ENCODE results near the gene FHAD1. TPM values are rescaled to one million over a fixed set of nuclear protein-coding genes. Genes with fewer than 3 reads are reported as not detected.
A peak's percentile ranks its signal among the peaks of the same experiment; 100 is the strongest.

FHAD1 gene
- total RNA-seq, 1 experiment from 2014 or later: 0.06 TPM

DNA sequence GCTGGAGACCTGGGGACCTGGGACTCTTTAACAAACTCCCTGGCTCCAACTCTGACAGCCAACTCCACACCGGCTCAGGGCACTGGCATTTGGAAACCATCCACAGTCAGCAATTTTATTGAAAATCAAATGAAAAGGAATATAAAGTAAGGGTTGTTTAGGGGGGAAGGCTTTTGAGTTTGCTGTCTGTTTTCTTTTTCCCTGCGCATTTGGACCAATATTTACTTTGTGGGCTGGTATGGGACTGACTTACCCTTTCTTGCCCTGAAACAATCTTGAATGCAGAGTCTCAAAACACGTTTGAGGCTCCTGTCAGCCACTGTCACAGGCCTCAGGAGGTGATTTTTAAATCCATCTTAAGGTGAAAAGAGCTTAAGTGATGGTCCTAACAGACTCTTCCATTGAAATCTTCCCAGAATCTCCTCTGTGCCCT lies 147.3 kb downstream of the FHAD1 start:
- DNase-seq (ENCODE audit: low read depth): no peak

DNA sequence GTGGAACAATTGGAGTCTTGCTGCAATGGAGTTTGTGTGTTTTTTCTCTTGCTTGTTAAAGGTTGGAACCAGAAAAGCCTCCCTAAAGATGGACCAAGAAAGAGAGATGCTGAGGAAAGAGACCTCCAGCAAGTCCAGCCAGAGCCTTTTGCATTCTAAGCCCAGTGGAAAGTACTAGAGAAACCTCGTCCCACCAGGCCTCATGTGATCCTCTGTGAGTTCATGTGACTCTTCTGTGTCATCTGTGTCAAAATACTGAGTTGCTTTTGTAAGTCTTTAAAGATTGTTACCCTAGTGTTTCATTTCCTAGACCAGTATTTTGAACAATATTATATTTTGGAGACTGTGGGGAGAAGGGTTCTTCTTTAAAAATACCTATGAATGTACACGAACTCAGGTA lies 150.2 kb downstream of the FHAD1 start:
- DNase-seq (ENCODE audit: low read depth): no peak

DNA sequence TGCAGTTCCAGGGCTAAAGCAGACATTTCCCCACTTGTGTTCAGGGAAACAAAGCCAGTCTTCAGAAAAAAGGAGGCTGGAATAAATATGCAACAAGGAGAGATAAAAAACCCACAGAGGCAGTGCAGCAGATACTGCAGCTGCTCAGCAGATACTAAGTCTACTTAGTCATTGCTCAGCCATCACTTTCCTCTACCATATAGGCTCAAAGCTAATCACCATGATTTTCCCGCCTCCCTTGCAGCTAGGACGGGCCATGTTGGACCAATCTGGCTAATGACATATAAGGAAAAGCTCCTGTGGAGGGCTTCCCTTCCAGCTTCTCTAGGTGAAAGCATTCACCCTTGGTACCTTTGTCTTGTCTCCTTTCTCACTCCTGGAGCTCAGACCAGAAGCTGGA lies 152.7 kb downstream of the FHAD1 start:
- DNase-seq (ENCODE audit: low read depth): no peak

DNA sequence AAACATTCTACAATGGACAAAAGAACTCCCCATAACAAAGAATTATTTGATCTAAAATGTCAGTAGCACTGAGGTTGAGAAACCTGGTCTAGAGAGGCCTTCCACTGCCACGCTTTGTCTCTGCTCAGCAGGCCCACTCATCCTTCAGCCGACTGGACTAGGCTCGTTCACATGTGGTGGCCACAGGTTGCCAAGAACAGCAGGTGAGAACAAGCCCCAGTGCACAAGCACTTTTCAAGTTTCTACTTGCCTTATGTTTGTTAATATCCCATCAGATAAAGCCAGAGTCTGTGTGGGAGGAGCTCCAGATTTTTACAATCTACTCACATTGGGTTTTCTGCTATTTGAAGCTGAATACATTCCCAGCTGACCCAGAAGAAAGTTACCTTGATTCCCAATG lies 153.6 kb downstream of the FHAD1 start:
- DNase-seq (ENCODE audit: low read depth): no peak

DNA sequence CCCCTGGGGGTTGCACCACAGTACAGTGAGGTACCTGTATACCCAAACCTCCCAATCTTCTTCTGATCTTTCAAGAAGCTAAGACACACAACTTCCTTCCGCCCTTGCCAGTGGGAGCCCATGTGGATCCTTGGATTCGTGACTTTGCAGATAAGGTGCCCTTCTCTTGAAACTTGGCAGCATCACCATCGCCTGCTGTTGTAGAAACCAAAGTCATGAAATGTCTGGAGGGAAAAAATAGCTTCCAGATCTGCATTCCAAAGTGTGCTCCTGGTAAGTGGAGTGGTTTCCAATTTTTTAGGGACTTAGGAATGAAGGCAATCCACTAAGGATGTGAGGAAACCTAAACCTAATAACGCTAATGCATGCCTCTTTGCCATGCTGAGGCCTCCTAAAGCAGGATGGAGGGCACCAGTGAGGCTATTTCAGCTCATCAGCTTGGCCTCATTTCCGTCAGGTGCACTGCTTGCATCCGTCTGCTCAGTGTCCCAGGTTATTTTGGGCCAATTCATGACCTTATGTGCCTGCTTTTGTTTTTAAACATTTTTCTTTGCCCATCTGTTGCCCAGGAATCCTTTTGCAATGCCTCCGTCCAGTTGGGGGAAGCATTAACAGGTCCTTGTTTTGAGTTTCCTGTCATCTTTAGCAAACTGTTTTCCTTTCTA lies 154.5 kb downstream of the FHAD1 start:
- no peak for DNase-seq (ENCODE audit: low read depth)

DNA sequence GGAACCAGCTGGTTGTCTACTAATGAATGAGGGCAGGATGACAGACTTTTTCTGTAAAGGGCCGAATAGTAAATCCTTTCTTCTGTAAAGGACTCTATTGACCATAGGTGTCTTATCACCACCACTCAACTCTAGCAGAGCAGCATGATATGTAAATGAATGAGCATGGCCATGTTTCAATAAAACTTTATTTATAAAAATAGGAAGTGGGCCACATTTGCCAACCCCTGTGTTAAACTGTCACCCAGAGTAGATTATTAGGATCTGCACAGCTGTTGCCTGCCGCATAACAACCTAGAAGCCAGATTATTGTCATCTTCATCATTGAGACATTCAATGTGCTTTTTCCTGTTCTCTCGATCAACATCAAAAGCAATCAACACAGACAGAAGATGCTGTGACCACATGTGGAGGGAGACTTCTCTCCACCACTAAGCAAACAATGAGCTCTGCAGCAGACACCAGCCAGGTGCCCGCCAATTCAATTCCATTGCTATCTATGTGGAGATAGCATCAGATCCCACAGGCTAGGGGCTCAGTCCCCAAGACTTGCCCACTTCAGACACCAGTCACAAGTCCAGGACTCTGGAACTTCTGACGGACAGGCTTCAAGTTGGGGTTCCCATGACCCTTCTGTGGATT lies 155.9 kb downstream of the FHAD1 start:
- no peak for DNase-seq (ENCODE audit: low read depth)

DNA sequence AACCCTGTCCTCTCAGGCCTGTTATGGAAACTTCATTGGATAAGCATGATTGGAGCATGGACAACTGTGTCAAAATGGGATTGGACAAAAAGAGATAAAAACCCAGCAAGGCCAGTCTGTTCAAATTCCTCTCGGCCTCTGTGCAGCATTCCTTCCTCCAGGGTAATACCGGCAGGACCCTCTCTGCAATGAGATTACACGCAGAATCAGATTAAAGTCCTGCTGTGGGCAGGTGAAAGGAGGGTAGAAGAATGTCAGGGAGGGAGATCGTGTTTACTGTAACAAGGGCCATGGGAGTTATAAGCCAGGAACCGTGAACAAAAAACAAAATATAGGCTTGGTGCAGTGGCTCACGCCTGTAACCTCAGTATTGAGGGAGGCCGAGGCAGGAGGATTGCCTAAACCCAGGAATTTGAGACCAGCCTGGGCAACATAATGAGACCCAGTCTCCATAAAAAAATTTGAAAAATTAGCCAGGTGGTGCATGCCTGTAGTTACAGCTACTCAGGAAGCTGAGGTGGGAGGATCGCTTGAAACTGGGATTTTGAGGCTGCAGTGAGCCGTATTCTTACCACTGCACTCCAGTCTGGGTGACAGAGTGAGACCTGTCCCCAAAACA lies 157.0 kb downstream of the FHAD1 start:
- no peak for DNase-seq (ENCODE audit: low read depth)

DNA sequence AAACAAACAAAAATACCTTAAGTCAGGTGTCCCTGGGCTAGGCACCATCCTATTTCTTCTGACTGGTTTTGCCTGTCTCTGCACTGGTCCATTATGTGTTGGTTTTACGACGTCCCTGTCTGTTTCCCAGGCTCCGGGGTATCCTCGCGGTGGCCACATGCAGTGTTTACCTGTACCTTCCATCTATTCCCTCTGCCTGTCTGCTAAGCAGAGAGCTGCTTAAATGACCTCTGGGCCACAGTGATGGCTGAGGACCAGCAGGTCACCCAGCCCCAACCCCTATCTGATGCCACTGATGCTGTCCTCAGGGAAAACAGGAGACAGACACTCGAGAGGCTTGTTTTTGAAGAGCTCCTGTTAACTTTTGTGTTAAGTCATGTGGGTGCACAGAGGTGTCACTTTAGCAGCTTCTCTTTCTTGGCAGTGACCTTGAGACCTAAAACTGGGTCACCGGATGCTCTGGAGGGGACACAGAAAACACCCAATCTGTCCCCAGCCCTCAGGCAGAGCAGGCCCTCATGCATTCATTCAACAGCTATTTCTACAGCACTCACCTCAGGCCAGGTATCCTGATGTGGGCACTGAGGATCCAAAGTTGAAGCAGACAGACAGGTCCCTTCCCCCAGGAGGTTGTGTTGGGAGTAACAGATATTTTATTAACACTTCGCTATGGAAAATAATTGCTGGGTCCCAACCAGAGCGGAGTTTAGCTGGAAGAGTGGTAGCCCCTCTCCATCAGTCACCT lies 158.3 kb downstream of the FHAD1 start:
- DNase-seq (ENCODE audit: low read depth): no peak

DNA sequence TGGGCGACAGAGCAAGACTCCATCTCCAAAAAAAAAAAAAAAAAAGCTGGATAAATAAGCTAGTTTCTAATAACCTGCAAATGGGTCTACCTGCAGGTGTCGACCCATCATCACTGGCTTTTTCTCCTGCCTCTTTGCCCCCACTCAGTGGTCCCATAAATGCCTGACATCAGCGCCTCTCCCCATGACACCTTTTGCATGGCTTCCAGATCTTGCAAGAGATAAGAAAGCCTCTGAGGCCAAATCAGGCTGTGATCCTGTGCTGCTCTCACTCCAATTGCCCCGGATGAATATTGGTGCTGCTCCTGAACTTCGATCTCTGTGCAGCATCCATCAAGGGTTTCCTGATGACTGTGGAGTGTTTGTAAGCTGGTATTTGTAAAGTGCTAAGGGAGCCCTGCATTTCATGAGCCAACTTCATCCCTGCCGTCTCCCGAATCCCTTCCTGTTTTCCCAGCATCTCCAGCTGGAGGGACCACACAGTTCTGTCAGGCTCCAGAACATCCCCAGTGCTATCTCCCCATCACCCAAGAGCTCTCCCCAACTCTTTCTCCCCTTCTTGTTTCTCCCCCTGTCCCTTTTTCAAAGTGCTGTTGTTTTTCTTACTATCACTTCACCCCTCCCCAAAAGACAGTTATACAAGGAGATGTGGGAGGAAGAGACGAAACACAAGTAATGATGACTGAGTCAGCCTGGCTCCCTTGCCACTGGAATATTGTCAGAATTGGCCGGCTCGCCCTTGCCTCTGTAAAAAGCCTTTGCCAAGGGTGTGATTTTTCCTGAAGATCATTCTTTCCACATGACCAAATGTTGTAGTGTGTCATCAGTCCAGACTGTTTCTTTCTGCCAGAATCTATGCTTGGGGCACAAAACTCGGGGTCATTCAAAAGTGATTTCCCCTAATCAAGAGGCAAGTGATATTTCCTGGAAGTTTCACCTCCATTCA lies 159.9 kb downstream of the FHAD1 start:
- peak; percentile 38 for DNase-seq (ENCODE audit: low read depth)

DNA sequence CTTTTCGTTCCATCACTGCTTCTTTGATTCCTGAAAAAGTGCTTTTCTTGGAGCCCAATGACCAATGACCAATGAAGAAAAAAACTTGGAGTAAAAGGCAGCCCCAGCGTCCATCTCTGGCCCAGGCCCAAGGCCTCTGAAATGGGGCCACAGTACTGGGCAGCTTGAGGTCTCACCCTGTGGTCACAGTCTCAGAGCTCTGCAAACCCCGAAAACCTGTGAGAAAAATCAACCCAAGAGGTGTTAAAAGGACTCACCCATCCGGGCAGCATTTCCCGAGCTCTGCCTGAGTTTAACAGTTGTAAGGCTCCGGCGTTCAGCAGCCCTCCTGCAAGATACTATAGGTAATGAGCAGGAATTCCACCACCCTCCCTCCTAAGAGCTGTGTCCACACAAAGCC lies 160.6 kb downstream of the FHAD1 start:
- no peak for DNase-seq (ENCODE audit: low read depth)

DNA sequence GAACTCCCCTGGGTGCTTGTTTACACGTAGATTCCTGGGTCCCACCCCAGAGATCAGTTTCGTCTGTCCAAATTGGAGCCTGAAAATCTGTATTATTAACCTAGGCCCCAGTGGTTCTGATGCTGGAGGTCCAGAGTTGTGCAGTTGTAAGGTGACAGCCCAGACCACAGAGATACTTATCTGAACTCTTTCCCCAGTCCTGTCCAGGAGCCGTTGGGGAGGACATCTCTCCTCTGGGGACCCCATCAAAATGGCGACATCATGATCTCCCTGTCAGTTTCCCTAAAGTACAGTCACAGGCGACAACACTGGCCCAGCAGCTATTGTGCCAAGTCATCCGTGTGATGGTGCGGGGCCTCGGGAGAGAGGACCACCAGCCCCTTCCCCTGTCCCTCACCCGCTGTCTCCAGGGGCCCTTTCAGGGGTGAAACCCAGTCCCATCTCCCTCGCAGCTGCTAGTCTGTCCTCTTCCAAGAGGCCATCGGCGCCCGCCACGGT lies 161.9 kb downstream of the FHAD1 start:
- DNase-seq (ENCODE audit: low read depth): no peak

DNA sequence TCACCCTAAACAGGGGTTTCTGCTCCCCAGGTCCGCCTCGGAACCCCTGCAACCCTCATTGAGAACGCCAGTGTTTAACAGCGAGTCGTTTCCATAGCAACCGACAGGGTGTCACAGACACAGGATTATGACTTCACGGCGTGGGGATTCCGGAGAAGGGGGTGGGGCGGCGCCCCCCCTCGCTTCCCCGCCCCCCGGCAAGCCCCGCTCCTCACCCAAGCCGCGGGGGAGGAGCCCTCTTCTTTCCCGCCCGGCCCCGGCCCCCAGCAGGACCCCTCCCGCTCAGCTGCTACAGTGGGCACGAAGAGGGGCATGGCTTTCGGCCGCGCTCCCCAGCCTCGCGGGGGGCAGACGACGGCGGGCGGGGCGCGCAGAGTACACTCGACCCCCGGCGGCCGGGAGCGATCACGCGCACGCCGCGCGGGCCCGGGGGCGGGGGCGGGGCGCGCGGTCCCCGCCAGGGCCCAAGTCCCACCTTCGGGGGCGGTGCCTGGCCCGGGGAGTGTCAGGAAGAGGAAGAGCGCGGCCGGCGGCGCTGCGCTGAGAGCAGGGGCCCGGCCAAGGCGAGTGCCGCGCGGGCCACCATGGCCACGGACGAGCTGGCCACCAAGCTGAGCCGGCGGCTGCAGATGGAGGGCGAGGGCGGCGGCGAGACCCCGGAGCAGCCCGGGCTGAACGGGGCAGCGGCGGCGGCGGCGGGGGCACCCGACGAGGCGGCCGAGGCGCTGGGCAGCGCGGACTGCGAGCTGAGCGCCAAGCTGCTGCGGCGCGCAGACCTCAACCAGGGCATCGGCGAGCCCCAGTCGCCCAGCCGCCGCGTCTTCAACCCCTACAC lies 162.6 kb downstream of the FHAD1 start, which contains the start of gene EFHD2:
Gene EFHD2, plus strand, starts transcription at position 501 of the 835 bp plus-strand sequence. Its CDS starts 84 bp downstream, at position 585.
- DNase-seq (ENCODE audit: low read depth): peak; percentile 71

DNA sequence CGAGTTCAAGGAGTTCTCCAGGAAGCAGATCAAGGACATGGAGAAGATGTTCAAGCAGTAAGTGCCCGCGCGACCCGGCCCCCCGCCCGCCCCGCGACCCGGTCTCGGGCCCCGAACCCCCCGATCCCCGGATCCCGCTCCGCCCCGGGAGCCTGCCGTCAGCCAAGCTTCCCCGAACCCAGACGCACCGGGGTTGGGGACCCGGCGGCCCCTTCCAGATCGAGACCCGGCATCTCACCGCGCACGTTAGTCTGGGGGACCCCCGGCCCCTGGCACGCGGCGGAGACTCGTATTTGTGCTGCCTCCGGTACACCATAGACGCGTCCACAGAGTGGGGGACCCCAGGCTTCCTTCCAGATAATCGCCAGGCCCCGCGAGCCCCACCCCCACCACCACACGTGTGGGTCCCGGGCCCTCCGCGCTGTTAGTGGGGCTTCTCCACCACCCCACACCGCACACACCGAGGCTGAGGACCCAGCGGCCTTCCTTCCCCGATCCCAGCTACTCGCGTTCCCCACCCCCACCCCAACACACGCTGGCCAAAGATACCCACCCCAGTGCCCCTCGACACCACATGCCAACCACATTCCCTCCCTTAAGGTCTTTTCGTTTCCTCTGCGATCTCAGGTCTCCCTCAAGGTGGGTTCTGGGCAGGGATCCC lies 163.3 kb downstream of the FHAD1 start:
- DNase-seq (ENCODE audit: low read depth): no peak

DNA sequence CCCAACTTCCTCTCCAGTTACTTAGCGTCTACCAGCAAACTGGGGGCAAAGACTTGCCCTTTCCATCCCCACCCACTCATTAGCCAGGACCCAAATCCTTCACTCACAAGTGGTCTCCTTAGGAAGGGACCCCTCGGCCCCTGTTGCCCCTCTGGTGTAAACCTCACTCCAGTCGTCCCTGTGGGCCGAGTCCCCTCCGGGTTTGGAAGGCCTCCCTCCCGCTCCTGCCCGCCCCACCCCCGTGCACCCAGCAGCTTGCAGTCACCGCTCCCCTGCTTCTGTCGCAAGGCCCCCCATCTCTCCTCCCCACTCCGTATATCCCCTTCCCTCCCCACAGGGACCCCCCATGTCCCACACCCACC lies 163.8 kb downstream of the FHAD1 start:
- no peak for DNase-seq (ENCODE audit: low read depth)

DNA sequence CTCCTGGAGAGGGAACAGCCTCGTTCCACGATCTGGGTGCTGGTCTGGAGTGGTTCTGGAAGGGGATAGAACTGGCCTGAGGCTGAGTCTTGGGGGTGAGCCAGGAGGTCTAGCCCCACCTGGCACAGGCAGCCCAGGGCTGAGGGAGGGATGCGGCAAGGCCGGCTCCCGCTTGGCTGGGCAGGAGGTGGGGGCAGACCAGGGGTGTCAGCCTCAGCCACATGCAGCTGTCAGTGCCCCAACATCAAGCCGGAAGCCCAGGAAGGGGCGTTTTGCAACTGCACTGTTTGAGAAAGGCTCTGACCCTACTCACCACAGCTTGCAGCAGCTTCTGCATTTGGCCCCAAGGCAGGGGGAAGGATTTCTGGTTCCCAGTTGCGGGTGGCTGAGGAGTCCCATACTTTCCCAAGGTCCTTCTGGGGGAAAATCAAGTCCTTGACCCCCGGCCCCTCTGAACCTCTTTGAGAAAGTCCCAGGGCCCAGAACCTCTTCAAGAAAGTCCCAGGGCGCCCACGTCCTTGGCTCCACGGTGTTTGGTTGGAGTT lies 164.6 kb downstream of the FHAD1 start:
- DNase-seq (ENCODE audit: low read depth): peak; percentile 61

DNA sequence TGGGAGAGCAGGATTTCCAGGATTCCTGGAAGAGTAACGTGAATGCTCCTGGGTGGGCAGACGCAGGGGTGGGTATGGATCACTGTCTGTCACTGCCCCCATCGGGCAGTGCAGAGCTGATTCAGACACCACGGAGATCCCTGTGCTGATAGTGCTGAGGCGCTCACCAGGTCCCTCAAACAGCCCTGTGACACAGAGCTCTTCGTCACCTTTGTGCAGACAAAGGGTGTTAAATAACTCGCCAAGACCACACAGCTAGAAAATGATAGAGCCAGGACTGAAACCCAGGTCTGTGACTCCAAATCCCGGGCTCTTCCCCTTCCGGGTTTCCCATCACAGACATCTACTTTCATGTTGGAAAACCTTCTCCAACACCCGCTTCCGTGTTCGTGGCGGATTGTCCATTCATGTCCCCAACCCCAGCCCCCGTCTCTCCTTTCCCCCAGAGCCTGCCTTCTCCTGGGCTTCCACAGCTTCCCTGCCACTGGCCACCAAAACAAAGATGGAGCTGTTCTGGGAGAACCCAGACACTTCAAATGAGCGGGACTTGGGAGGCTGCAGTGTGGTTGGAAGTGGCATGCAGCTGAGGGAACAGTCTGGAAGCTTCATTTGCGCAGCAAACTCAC lies 165.3 kb downstream of the FHAD1 start:
- DNase-seq (ENCODE audit: low read depth): no peak

DNA sequence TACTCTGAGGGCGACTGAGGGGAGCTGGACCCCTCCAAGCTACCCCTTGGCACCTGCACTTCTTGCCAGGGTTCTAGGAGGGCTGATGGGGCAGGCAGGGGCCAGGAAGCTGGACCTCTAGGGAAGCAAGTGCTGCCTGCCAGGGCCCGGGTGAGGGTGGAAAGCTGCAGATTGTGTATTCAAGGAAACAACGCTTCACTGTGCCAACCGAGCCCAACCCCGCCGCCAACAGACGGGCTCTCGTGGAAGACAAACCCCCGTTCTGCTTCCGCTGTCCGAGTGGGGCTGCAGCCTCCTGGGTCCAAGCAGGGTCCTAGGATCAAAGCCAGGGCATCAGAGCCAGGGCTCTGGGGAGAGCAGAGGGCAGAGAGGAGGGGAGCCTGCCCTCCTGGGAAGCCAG lies 165.8 kb downstream of the FHAD1 start:
- no peak for DNase-seq (ENCODE audit: low read depth)

DNA sequence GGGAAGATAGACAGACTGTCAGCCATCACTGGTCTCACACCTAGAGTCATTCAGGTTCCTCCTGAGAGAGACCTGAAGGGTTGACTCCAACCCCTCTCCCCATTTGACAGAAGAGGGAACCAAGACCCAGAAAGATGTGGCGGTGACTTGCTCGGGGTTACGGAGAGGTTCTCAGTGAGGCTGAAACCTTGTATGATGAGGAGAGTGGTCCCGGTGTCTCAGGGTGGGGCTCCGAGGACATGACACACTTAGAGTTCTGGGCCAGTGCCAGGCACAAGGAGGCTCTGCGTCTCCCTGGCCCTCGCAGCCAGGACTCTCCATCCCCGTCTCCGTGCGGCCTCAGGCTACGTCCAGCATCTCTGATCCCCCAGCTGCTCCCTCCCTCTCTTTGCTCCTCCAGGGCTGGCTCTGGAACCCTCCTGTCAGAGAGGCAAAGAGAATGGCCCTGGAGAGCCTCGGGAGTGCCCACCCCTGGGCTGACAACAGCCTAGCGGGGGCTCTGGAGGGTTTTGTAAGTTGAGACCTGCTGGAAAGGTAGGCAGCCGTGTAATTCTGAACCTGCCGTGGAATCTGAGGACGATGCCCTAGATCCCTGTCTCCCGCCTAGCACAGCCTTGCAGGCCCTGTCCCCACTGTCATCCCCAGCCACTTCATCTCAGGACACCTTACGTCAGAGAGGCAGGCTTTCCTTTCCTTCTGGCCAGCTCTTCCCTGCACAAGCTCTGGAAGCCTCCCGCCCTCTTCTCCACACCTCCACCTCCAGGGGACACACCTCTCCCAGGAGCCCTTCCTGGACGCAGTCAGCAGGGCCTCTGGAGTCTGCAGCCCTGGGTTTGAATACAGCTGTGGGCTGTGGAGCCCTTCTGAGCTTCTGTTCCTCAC lies 166.8 kb downstream of the FHAD1 start:
- DNase-seq (ENCODE audit: low read depth): no peak

Measured in LHCN-M2 (cell line).